GM23248 (cell line): ENCODE measurements around the gene FAM53A. TPM values are rescaled to one million over a fixed set of nuclear protein-coding genes. Genes with fewer than 3 reads are reported as not detected.

Experiments
- DNase-seq: peaks from one replicate; pipeline ENCODE4 v3.0.0-alpha.2; 2015
- H2AFZ ChIP-seq: fragments of 200-600 bp; sonication (generic); 2 replicates; pipeline ENCODE4 v1.6.1; 2016; ENCODE audit warnings: antibody characterized with exemption
- H3F3A ChIP-seq: fragments of 200-600 bp; sonication (generic); 2 replicates; pipeline ENCODE4 v1.6.1; 2016; ENCODE audit warnings: mild to moderate bottlenecking, antibody characterized with exemption, mixed run types; ENCODE audit not compliant: insufficient read depth
- H3K27ac ChIP-seq: fragments of 200-600 bp; sonication (generic); 2 replicates; pipeline ENCODE4 v1.5.1; 2016; ENCODE audit warnings: mild to moderate bottlenecking
- H3K27me3 ChIP-seq: fragments of 200-600 bp; sonication (generic); replicated peaks from 2 replicates; pipeline ENCODE4 v1.6.1; 2016; ENCODE audit warnings: mild to moderate bottlenecking; ENCODE audit not compliant: insufficient read depth
- H3K36me3 ChIP-seq: fragments of 200-600 bp; sonication (generic); 2 replicates; pipeline ENCODE4 v1.6.1; 2016; ENCODE audit warnings: low read depth, mild to moderate bottlenecking
- H3K4me1 ChIP-seq: fragments of 200-600 bp; sonication (generic); 2 replicates; pipeline ENCODE4 v1.6.1; 2016; ENCODE audit warnings: mild to moderate bottlenecking; ENCODE audit not compliant: insufficient read depth
- H3K4me2 ChIP-seq: fragments of 200-600 bp; sonication (generic); one replicate; pipeline ENCODE4 v1.6.1; 2016; ENCODE audit warnings: mild to moderate bottlenecking; ENCODE audit not compliant: unreplicated experiment
- H3K4me3 ChIP-seq: fragments of 200-600 bp; sonication (generic); 2 replicates; pipeline ENCODE4 v1.5.1; 2016; ENCODE audit warnings: mild to moderate bottlenecking
- H3K79me2 ChIP-seq: fragments of 200-600 bp; sonication (generic); 2 replicates; pipeline ENCODE4 v1.6.1; 2016; ENCODE audit warnings: mild to moderate bottlenecking; ENCODE audit not compliant: insufficient read depth
- H3K9ac ChIP-seq: fragments of 200-600 bp; sonication (generic); 2 replicates; pipeline ENCODE4 v1.6.1; 2016; ENCODE audit warnings: mild to moderate bottlenecking
- H3K9me2 ChIP-seq: fragments of 200-600 bp; sonication (generic); 2 replicates; pipeline ENCODE4 v1.6.1; 2016; ENCODE audit warnings: mixed run types, mild to moderate bottlenecking, moderate library complexity; ENCODE audit not compliant: insufficient read depth
- H3K9me3 ChIP-seq: fragments of 200-600 bp; sonication (generic); one replicate; pipeline ENCODE4 v1.6.1; 2017; ENCODE audit warnings: low read depth
- H4K20me1 ChIP-seq: fragments of 200-600 bp; sonication (generic); 2 replicates; pipeline ENCODE4 v1.6.0; 2016; ENCODE audit not compliant: insufficient read depth
- EZH2 ChIP-seq: fragments of 200-600 bp; sonication (generic); IDR thresholded peaks from 2 replicates; pipeline ENCODE4 v1.6.1; 2018; ENCODE audit warnings: antibody characterized with exemption, mild to moderate bottlenecking; ENCODE audit not compliant: insufficient read depth, poor library complexity, severe bottlenecking
- EZH2phosphoT487 ChIP-seq: fragments of 200-600 bp; sonication (generic); IDR thresholded peaks from 2 replicates; pipeline ENCODE4 v1.6.1; 2018; ENCODE audit warnings: antibody characterized with exemption, moderate library complexity, mild to moderate bottlenecking, low read depth; ENCODE audit not compliant: insufficient read depth
- WGBS, 2 experiments: methylation state at CpG; one replicate each; pipeline ENCODE4 v1.1.6; 2015 to 2017; ENCODE audit warnings: low lambda C conversion rate in 2 of 2, low coverage in 1 of 2; ENCODE audit errors: missing lambda C conversion rate in 2 of 2; 5-methylcytosine and 5-hydroxymethylcytosine counted together
- in situ Hi-C: fragments of 300-500 bp; cut with MboI; formaldehyde crosslinking; loops from 2 replicates; pipeline ENCODE4 v1.15.0; 2020
- polyA plus RNA-seq: library from polyadenylated mRNA; unstranded; fragments of >200 nt; fragmentation: Nextera tagmentation; extraction: Ambion mirVana; gene quantifications from 2 replicates; pipeline ENCODE4 v1.2.1, GENCODE V29; 2016
- total RNA-seq: library from RNA; depleted of rRNA; stranded (reverse); fragments of >200 nt; shearing (Covaris generic); gene quantifications from 2 replicates; pipeline ENCODE4 v1.2.3, GENCODE V29; 2014

FAM53A gene
- total and polyA plus RNA-seq, 2 experiments from 2014 or later = 2.8 to 3.8 TPM

DNA sequence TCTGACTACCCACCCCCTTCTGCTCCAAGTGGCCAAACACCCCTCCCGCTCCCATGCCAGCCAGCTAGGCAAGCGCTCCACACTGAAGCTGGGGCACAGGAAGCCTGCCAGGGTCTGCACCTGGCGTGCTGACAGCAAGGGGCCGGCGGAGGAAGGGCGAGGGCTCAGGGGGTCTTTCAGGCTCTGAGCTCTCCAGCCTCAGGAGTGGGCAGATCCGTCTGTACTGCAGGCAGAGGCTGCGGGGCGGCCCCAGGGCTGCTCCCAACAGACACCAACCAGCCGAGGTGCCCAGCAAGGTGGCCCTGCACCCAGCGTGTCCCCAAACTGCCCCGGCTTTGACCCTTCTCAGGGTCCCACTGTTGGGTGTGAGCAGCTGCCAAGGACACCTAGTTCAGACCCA is 14.8 kb downstream of the FAM53A start:
- TF ChIP-seq EZH2phosphoT487 (no peak), EZH2 (no peak)
- Histone ChIP-seq H2AFZ (no peak overlapping the region), H3K79me2 (no peaks in the 10 kb centered on the region), H4K20me1 (no peaks in the 10 kb centered on the region), H3K9me2 (no peaks in the 10 kb centered on the region), H3K27me3 (no peaks in the 10 kb centered on the region), H3K4me1 (no peaks in the 10 kb centered on the region), H3K4me3 (no peak overlapping the region), H3F3A (no peaks in the 10 kb centered on the region), H3K9me3 (no peaks in the 10 kb centered on the region), H3K4me2 (no peak overlapping the region), H3K36me3 (no peaks in the 10 kb centered on the region), H3K9ac (no peak overlapping the region), H3K27ac (no peak overlapping the region)
- WGBS, 2 experiments = 93 to 94% methylated on average over 8 to 12 of the region's 12 CpGs
- no peak for DNase-seq
- in situ Hi-C loops = no loop called here

GRCh38 chr4:1668488-1668840 is 15.6 kb downstream of the FAM53A start:
- Histone ChIP-seq H3K9me2 (no peaks in the 10 kb centered on the region), H3F3A (no peaks in the 10 kb centered on the region), H3K79me2 (no peaks in the 10 kb centered on the region), H3K27me3 (no peaks in the 10 kb centered on the region), H3K9me3 (no peaks in the 10 kb centered on the region), H3K9ac (no peak overlapping the region), H2AFZ (no peak overlapping the region), H3K36me3 (no peaks in the 10 kb centered on the region), H3K27ac (no peak overlapping the region), H3K4me3 (no peak overlapping the region), H4K20me1 (no peaks in the 10 kb centered on the region), H3K4me1 (no peaks in the 10 kb centered on the region), H3K4me2 (no peak overlapping the region)
- in situ Hi-C loops = no loop called here
- DNase-seq = no peak
- WGBS, 2 experiments = 92 to 94% methylated on average over 8 of the region's 8 CpGs
- no peak for TF ChIP-seq EZH2phosphoT487
- no peak for TF ChIP-seq EZH2

- no peak overlapping the region for H3K9ac ChIP-seq
- no peaks in the 10 kb centered on the region for H3F3A ChIP-seq
- H3K4me3 ChIP-seq = no peak overlapping the region
- 77% methylated on average over 13 to 15 of the region's 15 CpGs for WGBS, 2 experiments
- no peaks in the 10 kb centered on the region for H3K9me2 ChIP-seq
- H3K4me1 ChIP-seq = no peaks in the 10 kb centered on the region
- no peak overlapping the region for H2AFZ ChIP-seq
- no peak for TF ChIP-seq EZH2phosphoT487
- TF ChIP-seq EZH2 = no peak
- H3K4me2 ChIP-seq = no peak overlapping the region
- H3K79me2 ChIP-seq = no peaks in the 10 kb centered on the region
- no peak overlapping the region for H3K27ac ChIP-seq
- no peaks in the 10 kb centered on the region for H3K9me3 ChIP-seq
- H3K27me3 ChIP-seq = no peaks in the 10 kb centered on the region
- H3K36me3 ChIP-seq = no peaks in the 10 kb centered on the region
- DNase-seq = no peak
- in situ Hi-C loops = no loop called here
- no peaks in the 10 kb centered on the region for H4K20me1 ChIP-seq
These were observed 16.8 kb downstream of the FAM53A start for GRCh38 chr4:1667273-1667672.

GRCh38 chr4:1666391-1666790 is 17.7 kb downstream of the FAM53A start:
- H2AFZ ChIP-seq = no peak overlapping the region
- no peaks in the 10 kb centered on the region for H3K79me2 ChIP-seq
- no peak overlapping the region for H3K4me3 ChIP-seq
- H3K36me3 ChIP-seq = no peaks in the 10 kb centered on the region
- H3K9me2 ChIP-seq = no peaks in the 10 kb centered on the region
- no peak overlapping the region for H3K9ac ChIP-seq
- H3K27ac ChIP-seq = no peak overlapping the region
- H3F3A ChIP-seq = no peaks in the 10 kb centered on the region
- no peak for TF ChIP-seq EZH2phosphoT487
- 72 to 81% methylated on average over 12 of the region's 12 CpGs for WGBS, 2 experiments
- H3K4me1 ChIP-seq = no peaks in the 10 kb centered on the region
- H3K27me3 ChIP-seq = no peaks in the 10 kb centered on the region
- DNase-seq = no peak
- no peaks in the 10 kb centered on the region for H3K9me3 ChIP-seq
- no peak overlapping the region for H3K4me2 ChIP-seq
- in situ Hi-C loops = no loop called here
- no peaks in the 10 kb centered on the region for H4K20me1 ChIP-seq

DNA sequence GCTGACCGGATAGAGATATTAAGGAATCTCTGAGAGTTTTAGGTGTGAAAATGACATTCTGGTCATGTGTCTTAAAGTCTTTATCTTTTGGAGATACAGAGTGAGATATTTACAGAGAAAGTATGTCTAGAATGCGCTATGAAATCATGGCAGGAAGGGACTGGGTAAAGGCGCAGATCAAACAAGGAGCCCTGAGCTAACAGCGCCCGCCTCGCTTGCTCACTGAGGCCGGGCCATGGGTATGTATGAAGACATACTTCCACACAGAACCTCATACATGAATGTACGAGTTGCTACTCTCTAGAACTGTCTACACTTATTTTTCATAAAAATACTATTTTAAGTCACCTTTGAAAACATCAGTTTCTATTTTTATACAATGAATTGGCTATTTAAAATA is 20.0 kb downstream of the FAM53A start:
- Histone ChIP-seq H3K4me3 (no peak overlapping the region), H3K27me3 (no peaks in the 10 kb centered on the region)

More for the DNA sequence above, 20.0 kb downstream of the FAM53A start:
- no peaks in the 10 kb centered on the region for H3K79me2 ChIP-seq
- H3K4me1 ChIP-seq = no peaks in the 10 kb centered on the region
- H3K9me2 ChIP-seq = no peaks in the 10 kb centered on the region
- H3F3A ChIP-seq = no peaks in the 10 kb centered on the region
- in situ Hi-C loops = no loop called here
- no peak for DNase-seq
- H3K36me3 ChIP-seq = no peaks in the 10 kb centered on the region
- no peaks in the 10 kb centered on the region for H4K20me1 ChIP-seq
- no peak for TF ChIP-seq EZH2
- no peak for TF ChIP-seq EZH2phosphoT487
- no peak overlapping the region for H3K4me2 ChIP-seq
- WGBS, 2 experiments = 84 to 89% methylated on average over 8 of the region's 8 CpGs
- H3K27ac ChIP-seq = no peak overlapping the region
- no peak overlapping the region for H2AFZ ChIP-seq
- H3K9ac ChIP-seq = no peak overlapping the region
- no peaks in the 10 kb centered on the region for H3K9me3 ChIP-seq
